PFSK-1 (cell line): ENCODE measurements around the gene ZNF230.

Experiments
- POLR2AphosphoS5 ChIP-seq: IDR thresholded peaks from 2 replicates; pipeline ENCODE4 v1.6.1; 2012; ENCODE audit warnings: low read depth, mild to moderate bottlenecking, control low read depth, low read length, moderate library complexity
- SIN3A ChIP-seq: IDR thresholded peaks from 2 replicates; pipeline ENCODE4 v1.6.1; 2012; ENCODE audit warnings: mild to moderate bottlenecking, low read length, moderate library complexity, borderline replicate concordance; ENCODE audit not compliant: insufficient read depth
- TAF1 ChIP-seq: IDR thresholded peaks from 2 replicates; pipeline ENCODE4 v1.6.1; 2012; ENCODE audit warnings: low read length, control low read depth, borderline replicate concordance; ENCODE audit not compliant: insufficient read depth
- TF ChIP-seq, protein P1 (sequence below), 2 experiments: IDR thresholded peaks; 2 replicates each; pipeline versions ENCODE4 v1.6.1 to v1.8.0; 2011 to 2012; ENCODE audit warnings: low read depth in 2 of 2, low read length in 2 of 2, control low read depth in 1 of 2, inconsistent platforms in 1 of 2, mild to moderate bottlenecking in 1 of 2, moderate library complexity in 1 of 2; ENCODE audit not compliant: insufficient read depth in 1 of 2

DNA sequence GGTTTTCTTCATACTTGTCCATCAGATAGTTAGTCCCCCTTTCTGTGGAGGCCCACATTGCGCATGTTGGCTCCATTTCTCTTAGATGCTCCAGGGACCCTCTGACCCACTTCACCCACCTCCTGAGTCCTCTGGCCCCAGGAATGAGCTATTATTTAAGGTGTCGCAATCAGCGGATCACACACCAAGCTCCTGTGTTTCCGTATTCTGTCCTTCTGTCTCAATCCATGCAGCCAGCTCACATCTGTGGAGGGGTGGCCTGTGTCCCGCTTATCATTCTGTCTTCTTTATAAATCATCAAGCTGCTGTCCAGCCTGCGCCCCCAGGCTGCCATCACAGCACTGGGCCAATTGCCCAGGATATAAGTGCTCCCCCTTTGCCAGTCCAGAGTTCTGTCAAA is 4.7 kb downstream of the ZNF230 start:
- TF ChIP-seq TAF1, result no peak
- no peak for TF ChIP-seq POLR2AphosphoS5
- TF ChIP-seq, protein P1, sequence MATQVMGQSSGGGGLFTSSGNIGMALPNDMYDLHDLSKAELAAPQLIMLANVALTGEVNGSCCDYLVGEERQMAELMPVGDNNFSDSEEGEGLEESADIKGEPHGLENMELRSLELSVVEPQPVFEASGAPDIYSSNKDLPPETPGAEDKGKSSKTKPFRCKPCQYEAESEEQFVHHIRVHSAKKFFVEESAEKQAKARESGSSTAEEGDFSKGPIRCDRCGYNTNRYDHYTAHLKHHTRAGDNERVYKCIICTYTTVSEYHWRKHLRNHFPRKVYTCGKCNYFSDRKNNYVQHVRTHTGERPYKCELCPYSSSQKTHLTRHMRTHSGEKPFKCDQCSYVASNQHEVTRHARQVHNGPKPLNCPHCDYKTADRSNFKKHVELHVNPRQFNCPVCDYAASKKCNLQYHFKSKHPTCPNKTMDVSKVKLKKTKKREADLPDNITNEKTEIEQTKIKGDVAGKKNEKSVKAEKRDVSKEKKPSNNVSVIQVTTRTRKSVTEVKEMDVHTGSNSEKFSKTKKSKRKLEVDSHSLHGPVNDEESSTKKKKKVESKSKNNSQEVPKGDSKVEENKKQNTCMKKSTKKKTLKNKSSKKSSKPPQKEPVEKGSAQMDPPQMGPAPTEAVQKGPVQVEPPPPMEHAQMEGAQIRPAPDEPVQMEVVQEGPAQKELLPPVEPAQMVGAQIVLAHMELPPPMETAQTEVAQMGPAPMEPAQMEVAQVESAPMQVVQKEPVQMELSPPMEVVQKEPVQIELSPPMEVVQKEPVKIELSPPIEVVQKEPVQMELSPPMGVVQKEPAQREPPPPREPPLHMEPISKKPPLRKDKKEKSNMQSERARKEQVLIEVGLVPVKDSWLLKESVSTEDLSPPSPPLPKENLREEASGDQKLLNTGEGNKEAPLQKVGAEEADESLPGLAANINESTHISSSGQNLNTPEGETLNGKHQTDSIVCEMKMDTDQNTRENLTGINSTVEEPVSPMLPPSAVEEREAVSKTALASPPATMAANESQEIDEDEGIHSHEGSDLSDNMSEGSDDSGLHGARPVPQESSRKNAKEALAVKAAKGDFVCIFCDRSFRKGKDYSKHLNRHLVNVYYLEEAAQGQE (IDR thresholded peaks at IDR 0.05; ENCODE audit: insufficient read depth in 1 of 2, low read depth in 2 of 2, low read length in 2 of 2), result no peak
- no peak for TF ChIP-seq SIN3A
